Measurements from ENCODE around the gene UBR2.
A peak's percentile ranks its signal among the peaks of the same experiment; 100 is the strongest.
"Not testable (repeated sequence)": the region's sequence is repeated elsewhere in the genome, so short reads cannot be mapped to it uniquely, and the experiment has no call there.

The UBR2 gene

DNA sequence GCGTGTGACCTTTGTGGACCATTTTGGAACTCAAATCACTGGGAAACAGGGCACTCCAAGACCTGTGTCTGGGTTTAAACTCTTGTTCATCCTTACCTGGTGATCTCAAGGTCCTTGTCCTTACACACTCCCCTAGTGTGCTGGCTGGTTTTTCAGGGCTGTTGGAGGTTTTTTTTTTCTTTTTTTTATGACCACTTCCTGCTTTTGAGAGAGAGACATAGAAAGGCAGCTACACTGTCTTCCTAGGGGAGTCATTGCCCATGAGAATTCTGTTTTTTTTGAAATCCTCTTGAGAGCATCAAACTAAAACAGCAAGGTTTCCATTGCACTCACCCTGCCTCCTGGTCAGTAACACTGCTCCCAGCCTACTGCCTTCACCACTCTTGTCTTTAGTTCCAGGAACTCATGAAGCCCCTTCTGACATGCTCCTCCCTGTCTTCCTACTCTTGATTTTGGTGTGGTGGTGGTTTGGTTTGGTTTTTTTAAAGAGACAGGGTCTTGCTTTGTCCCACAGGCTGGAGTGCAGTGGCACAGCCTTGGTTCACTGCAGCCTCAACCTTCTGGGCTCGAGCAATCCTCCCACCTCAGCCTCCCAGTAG is 130.0 kb downstream of the UBR2 start:
- DNase-seq (ENCODE audit: low read depth) = no peak

DNA sequence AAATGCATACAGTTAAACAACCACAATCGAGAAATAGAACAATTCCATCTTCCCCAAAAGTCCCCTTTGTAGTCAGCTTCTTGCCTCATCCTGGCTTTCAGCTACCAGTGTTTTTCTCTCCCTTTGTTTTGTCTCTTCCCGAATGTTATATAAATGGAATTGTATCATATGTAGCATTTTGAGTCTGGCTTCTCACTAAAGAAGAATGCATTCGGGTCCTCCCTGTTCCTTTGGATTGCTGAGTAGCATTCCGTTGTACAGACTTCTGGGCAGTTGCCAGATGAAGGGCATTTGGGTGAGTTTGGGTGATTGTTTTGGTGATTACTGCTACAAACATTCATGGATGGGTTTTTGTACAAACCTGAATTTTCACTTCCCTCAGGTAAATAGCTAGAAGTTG is 130.8 kb downstream of the UBR2 start:
- DNase-seq (ENCODE audit: low read depth) = no peak

DNA sequence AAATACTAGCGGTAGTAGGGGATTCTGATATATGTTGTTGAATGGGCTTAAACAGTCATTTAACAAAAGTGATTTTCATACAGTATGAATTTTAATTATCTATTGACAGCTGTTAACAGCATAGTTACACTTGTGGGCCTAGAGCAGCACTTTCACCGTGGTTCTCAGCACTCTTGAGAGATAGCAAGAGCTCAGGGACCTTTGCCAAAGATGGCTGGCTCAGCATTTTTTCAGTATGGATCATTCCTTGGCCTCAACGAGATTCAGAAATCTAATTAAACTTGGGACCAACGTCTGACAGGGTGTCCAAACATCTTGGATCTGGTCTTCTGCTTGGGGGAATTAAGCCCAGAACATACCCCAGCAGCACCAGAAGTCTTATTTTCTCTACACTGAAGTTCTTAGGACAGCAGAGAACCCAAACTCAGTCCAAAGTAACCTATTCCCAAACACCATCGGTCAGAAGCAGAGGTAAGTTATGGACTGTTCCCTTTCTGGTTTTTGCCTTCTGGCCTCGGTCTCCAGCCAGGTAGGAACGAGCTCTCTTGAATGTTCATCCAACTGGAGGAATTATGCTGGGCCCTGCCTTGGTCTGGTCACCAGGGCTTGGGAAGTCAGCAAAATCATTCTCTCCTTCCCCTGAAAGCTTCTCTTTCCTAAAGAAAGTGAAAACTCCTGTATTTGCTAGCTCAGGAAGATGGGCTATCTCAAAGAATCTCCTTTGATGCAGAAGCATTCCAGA is 132.9 kb downstream of the UBR2 start:
- DNase-seq (ENCODE audit: low read depth) = no peak

DNA sequence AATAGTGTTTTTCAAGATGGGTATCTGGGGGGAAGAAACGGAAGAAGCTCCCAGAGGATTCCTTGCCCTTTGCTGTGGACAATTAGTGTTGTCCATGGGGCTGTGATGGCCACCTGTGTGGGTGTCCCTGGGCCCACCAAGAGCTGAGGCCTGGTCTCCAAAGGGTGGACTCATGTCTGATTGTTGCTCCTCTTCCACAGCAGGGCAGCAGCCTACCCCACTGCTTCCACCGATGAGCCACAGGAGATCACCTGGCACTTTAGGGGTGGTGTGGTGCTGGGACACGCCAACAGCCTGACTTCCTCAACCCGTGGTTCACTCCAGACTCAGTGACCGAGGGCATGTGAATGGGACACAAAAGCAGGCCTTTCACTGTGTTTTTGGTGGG is 133.4 kb downstream of the UBR2 start:
- DNase-seq (ENCODE audit: low read depth) = no peak

DNA sequence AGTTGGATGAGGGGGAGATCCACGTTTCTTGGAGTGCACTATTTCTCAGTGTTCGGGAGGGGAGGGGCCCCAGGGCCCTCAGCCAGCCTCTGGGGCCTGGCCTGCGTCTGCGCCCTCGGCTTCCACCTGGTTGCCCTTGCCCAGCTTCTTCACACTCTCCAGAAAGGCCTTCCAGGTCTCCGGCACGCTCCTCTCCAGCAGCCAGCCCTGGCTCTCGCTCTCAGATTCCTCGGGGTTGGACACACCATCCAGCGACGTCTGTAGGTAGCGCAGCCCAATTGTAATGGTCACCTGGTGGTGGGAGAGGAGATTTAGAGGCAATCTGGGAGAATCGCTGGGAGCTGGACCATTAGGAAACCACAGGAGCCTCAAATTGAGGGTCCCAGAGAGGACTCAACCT is 134.4 kb downstream of the UBR2 start:
- no peak for DNase-seq (ENCODE audit: low read depth)

DNA sequence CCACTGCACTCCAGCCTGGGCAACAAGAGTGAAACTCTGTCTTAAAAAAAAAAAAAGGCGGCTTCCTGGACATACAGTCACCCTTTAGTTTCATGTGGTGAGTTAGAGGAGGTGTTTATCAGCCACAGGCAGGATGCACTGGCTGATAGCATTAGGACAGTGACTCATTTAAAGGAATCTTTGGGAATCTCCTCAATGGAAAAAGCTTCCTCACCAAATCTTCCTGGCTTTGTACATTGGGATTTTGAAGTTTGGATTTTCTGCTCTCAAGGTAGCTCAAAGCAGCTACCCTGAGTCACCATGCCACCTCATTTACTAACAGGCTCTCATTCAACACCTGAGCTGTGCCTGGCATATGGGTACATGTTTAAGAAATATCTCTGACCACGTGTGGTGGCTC is 138.4 kb downstream of the UBR2 start:
- no peak for DNase-seq (ENCODE audit: low read depth)

DNA sequence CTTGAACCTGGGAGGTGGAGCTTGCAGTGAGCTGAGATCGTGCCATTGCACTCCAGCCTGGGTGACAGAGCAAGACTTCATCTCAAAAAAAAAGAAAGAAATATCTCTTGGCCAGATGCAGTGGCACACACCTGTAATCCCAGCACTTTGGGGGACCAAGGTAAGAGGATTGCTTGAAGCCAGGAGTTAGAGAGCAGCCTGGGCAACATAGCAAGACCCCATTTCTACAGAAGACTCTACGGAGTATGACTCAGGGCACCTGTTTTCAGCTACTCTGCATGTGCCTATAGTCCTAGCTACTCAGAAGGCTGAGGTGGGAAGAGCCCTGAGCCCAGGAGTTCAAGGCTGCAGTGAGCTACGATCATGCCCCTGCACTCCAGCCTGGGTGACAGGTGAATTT is 139.0 kb downstream of the UBR2 start:
- DNase-seq (ENCODE audit: low read depth) = not testable (repeated sequence)

DNA sequence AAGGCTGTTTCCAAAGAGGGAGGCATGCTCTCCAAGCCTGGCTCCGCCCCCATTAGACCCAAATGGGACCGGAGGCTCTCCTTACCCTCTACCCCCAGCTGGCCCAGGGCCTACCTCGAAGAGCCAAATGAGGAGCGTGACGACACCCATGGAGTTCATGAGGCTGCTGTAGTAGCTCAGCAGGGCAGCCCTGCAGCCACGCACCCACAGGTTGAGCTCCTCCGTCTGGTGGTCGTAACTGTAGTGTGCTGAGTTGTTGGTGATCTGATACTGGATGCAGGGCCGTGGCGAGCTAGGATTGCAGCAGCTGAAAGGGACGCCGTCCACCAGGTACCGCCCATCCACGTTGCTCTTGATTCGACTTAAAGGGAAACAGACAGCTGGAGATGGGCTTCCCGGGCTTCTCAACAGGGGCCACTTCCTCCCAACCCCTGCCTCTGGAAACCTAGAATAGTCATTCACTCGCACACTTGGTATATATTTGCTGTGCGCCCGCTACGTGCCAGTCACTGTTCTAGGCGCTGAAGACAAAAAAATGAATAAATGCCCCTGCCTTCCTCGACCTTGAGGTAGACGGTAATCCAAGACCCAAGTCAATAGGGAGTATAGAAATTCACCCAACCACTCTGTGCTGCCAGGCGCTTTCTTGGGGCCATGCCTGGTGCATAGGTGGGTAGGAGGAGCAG is 140.6 kb downstream of the UBR2 start:
- no peak for DNase-seq (ENCODE audit: low read depth)

DNA sequence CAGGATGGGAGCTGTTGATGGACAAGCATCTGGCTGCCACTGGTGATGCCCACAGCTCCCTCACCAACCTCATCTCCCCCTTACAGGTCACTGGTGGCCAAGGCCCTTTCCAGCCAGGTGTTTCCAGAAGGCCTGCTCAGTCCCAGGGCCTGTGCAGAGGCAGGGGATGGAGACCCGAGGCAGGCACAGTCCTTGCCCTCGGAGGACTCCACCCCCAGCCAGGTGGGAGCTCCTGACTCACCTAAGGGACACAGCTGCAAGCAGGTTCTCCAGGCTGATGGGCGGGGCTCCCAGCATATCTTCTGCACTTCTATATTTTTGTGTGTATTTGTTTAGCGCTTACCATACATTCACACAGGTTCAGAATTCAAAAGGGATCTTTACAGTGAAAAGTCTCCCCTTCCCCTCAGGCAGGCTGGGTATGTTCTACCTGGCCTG is 141.1 kb downstream of the UBR2 start:
- no peak for DNase-seq (ENCODE audit: low read depth)

DNA sequence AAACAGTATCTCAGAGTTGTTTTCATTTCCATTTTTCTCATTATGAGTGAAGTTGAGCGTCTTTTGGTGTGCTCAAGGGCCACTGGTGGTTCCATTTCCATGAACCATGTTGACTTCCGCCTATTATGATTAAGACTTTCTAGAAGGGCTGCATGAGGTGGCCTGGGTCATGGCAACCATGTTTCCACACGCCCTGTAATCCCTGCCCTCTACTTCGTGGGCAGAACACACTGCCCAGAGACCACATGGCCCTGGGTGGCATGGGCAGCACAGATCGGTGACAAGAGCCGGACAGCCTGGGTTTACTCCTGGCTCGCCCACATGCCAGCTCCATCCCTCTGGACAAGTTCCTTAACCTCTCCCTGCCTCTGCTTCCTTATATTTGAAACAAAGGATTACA is 143.8 kb downstream of the UBR2 start:
- no peak for DNase-seq (ENCODE audit: low read depth)

DNA sequence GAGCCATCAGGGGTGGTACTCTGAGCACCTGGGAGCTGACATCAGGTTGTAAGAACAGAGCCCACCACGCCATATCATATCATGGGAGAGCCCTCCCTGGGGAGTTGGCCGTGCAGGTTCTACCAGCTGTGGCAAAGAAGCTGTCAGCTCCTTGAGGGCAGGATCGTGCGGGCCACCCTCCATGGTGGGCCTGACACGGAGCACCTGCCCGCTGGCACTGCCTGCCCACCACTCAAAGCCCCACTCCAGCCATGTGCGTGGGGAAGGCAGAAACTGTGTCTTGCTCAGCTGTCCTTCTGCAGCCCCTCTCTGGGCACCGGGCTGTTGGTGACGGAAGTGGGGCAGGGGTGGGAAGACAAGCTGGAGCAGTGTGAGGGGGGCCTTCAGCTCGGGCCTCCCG is 144.3 kb downstream of the UBR2 start:
- DNase-seq (ENCODE audit: low read depth) = no peak

DNA sequence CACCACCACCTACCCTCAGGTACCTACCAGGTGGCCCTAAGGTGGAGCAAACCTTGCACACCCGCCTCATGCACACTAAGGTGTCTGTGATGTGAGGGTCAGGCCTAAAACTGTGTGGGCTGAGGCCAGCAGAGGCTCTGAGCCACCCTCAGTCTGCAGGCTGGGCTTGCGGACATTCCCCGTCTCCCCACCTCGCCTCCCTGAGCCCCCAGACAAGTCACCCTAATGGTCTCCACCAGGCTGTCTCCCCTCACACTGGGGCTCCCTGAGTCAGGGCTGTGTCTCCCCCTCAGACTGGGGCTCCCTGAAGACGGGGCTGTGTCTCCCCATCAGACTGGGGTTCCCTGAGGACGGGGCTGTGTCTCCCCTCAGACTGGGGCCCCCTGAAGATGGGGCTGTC is 146.0 kb downstream of the UBR2 start:
- DNase-seq (ENCODE audit: low read depth) = no peak

DNA sequence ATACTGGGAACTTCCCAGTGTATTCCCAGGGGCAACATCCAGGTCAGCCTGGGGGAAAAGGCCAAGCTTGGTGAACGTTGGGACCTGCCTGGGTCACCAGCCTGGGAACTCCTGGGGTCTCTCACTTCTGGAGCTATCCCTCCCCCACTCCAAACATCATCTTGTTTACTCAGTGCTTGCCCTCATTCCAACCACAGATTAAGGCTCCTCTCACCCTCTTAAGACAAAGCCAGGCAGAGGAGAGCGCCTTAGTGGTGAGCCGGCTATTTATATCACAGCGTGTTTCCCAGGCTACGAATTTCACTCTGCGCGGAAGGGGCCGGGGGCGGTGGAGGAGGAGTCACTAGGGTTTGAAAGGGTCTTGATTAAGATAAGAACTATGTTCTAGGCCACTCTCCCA is 146.5 kb downstream of the UBR2 start:
- no peak for DNase-seq (ENCODE audit: low read depth)

DNA sequence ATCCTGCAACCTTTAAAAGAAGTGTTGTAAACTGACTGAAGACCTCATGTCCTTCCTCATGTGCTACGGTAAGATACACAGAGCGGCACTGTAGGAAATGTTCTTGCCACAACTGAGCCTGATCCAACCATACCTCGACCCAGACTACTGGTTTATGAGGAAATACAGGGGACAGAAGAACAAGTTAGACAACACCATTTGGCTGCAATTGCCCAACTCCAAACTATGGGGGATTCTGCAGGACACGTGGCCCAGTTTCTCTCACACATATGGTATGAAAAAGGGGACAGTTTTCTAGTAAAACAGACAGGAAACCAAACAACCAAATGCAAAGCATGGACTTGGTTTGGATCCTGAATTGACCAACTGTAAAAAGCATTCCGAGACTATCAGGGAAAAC is 148.1 kb downstream of the UBR2 start:
- no peak for DNase-seq (ENCODE audit: low read depth)

DNA sequence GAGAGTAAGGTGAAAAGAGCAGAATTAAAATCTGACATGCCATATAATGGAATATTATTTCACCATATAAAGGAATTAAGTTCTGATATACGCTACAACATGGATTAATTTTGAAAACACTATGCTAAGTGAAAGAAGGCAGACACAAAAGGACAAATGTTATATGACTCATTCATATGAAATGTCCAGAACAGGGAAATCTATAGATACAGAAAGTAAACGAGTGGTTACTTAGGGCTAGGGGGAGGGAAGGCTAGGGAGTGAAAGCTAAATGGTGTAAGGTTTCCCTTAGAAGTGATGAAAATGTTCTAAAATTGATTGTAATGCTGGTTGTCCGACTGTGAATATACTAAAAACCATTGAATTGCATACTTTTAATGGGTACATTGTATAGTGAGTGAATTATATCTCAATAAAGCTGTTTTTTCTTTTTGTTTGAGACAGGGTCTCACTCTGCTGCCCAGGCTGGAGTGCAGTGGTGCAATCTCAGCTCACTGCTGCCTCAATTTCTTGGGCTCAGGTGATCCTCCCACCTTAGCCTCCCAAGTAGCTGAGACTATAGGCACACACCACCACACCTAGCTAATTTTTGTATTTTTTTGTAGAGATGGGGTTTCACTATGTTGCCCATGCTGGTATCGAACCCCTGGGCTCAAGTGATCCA is 150.4 kb downstream of the UBR2 start:
- no peak for DNase-seq (ENCODE audit: low read depth)

DNA sequence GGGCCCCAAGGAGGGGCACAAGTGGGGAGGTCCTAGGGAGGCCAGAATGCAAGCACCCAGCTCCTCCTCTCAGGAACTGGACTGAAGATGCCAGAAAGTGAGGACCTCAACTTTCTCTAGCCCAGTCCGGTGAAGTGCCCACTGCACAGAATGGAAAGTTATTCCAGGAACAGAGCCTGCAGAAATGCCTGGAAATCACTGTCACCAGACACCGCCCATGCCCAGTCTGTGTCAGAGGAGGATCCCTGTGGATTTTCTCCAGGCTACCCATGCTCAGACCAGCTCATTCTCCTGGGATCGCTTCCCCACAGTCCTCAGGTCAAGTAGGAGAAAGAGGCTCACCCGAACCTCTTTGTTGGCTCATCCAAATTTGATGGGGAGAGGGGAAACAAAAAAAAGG is 152.0 kb downstream of the UBR2 start:
- no peak for DNase-seq (ENCODE audit: low read depth)

DNA sequence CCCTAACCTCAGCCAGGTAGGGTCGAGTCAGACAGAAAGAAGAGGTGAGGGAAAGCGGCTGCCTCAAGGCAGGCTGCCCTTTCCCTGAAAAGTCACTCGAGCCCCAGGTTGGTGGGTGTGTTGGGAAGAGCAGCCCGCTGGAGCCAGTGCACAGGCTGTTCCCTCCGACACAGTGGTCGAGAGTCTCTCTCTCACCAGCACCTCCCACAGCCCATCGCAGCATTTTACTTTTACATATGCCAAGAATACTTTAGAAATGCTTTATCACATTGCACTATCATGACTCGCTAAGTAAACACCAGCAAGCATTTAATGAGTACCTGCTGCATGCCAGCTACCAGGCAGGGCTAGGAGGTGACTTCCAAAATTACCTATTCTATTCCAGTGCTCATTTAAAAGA is 156.9 kb downstream of the UBR2 start:
- DNase-seq (ENCODE audit: low read depth) = no peak

DNA sequence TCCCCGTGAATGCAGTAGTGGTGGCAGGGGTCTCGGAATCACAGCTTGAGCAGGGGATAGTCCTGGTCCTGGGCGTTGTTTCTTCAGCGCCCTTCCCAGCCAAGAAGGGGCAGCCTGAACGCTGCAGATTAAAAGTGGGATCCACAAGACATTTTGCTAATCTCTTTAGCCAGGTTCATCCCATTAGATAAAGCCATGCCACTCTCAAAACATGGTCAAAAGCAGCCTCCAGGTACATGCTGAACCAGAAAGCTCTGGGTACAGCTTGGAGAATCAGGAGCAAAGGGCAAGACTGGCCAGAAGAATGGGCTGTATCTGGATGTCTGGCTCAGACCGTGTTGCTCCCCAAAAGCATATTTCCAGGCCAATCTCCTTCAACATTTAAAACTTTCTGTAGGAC is 158.7 kb downstream of the UBR2 start, which contains the start of gene PRPH2:
PRPH2 (minus strand) TSS at position 101 of the 400 bp plus-strand sequence. CDS start 263 bp downstream, outside the sequence.
- DNase-seq (ENCODE audit: low read depth) = no peak

DNA sequence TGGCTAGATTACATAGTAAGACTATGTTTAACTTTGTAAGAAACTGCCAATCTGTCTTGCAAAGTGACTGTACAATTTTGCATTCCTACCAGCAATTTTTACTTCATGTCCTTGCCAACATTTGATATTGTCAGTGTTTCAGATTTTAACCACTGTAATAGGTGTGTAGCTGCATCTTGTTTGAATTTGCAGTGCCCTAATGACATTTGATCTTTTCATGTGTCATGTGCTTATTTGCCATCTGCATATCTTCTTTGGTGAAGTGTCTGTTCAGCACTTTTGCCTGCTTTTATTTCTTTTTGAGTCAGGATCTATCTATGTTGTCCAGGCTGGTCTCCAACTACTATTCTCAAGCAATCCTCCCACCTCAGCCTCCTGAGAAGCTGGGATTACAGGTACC is 161.0 kb downstream of the UBR2 start:
- no peak for DNase-seq (ENCODE audit: low read depth)

DNA sequence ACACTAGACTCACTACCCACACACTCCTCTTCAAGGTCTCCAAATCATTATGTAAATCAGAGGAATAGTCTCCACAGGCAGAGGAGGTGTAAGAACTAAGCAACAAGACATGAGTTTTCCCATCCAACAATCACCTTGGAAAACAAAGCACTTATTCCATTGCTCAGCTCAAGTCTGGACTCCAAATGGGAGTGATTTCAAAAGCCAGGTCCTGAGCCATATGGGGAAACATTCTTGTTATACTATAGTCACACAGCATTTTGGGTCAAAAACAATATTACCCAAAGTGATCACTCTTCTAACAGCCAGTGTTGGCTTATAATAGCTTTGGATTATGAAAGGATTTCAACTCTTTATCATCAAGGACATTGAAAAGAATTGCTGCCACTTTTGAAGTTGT is 162.2 kb downstream of the UBR2 start:
- no peak for DNase-seq (ENCODE audit: low read depth)

DNA sequence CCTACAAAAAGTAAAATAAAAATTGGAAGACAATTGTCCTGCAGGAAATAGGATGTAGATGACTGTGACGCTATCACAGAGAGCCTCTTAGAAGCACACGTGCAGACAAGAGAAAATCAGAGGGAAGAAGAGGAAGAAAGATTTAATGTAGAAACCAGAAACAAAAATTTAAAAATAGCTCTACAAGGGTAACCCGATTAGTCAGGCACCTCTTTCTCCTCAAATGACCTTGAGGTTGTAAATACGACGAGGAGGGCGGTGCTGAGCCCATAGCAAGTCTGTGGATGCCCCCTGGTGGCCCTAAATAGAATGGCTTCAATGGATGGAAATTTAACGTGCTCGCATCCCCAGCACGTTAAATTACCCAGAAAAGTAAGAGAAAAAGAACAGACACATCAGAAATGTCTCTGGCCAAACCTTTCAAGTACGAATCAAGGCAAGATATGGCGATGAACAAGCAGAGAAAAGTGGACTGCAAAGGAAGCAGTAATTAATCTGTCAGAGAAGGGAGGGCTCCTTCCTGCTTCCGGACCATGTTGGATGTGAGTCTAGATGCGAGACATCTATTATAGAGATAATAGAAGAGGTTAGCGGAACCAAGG is 162.8 kb downstream of the UBR2 start:
- DNase-seq (ENCODE audit: low read depth) = peak; percentile 57

DNA sequence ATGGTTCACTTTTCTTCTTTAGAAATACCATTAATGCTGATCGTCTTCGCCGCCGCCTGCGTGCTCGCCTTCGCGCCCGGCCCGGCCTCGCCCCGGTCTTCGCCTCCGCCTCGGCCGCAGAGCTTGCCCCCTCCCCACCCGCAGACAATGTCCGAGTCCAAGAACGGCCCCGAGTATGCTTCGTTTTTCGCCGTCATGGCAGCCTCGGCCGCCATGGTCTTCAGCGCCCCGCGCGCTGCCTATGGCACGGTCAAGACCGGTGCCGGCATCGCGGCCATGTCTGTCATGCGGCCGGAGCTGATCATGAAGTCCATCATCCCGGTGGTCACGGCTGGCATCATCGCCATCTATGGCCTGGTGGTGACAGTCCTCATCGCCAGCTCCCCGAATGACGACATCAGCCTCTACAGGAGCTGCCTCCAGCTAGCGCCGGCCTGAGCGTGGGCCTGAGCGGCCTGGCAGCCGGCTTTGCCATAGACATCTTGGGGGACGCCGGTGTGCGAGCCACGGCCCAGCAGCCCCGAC is 163.3 kb downstream of the UBR2 start:
- DNase-seq (ENCODE audit: low read depth) = peak; percentile 1
